Kidney glomerular epithelial cell (primary cell): ENCODE data around the gene HOXC13.
A peak's percentile ranks its signal among the peaks of the same experiment; 100 is the strongest.

Source experiments
- DNase-seq: peaks from one replicate; lab custom pipeline; 2025; lab: John Stamatoyannopoulos, UW

Gene HOXC13

GRCh38 chr12:53995378-53996239 lies 57.0 kb downstream of the HOXC13 start:
- DNase-seq = peak; percentile 75
